Right lobe of liver (tissue), 6 donors: ENCODE measurements around the gene FNTB. TPM values are rescaled to one million over a fixed set of nuclear protein-coding genes. Genes with fewer than 3 reads are reported as not detected.
A peak's percentile ranks its signal among the peaks of the same experiment; 100 is the strongest.

Source experiments
- ATAC-seq, 4 donors: fragments of 200-7000 bp; cut with Tn5 transposase; one replicate each; pipeline ENCODE4 v1.9.1; 2020; ENCODE audit warnings: mild to moderate bottlenecking in 4 of 4, moderate library complexity in 4 of 4
- DNase-seq, 3 donors: peaks; one replicate each; pipeline ENCODE4 v3.0.0-alpha.2; 2020
- H3K27ac ChIP-seq, 3 donors: fragments of 200-600 bp; one replicate each; pipeline ENCODE4 v1.8.0; 2022
- H3K27me3 ChIP-seq, 2 donors: fragments of 200-600 bp; one replicate each; pipeline ENCODE4 v1.8.0; 2022
- H3K36me3 ChIP-seq, 4 donors: fragments of 200-600 bp; sonication (generic) in 1 of 4; one replicate each; pipeline versions ENCODE4 v1.5.1 to v1.8.0; 2017 to 2022; ENCODE audit warnings: control low read depth in 1 of 4
- H3K4me1 ChIP-seq, 4 donors: fragments of 200-600 bp; sonication (generic) in 1 of 4; one replicate each; pipeline versions ENCODE4 v1.5.1 to v1.8.0; 2017 to 2022; ENCODE audit warnings: control low read depth in 1 of 4
- H3K4me3 ChIP-seq, 3 donors: fragments of 200-600 bp; one replicate each; pipeline ENCODE4 v1.8.0; 2022
- H3K9me3 ChIP-seq, 4 donors: fragments of 200-600 bp; sonication (generic) in 1 of 4; one replicate each; pipeline versions ENCODE4 v1.5.1 to v1.8.0; 2017 to 2022; ENCODE audit warnings: control low read depth in 1 of 4
- CTCF ChIP-seq, 4 donors: fragments of 200-600 bp in 3 of 4; fragments of 450-650 bp in 1 of 4; IDR thresholded peaks; one replicate each; pipeline versions ENCODE4 v1.5.1 to v1.8.0; 2016 to 2022; ENCODE audit warnings: antibody characterized with exemption in 4 of 4, mild to moderate bottlenecking in 2 of 4
- POLR2A ChIP-seq: fragments of 450-650 bp; IDR thresholded peaks from one replicate; pipeline ENCODE4 v1.6.1; 2017; ENCODE audit warnings: antibody characterized with exemption, mild to moderate bottlenecking
- WGBS: methylation state at CpG from one replicate; pipeline ENCODE4 v1.1.6; 2018; ENCODE audit warnings: low coverage, low lambda C conversion rate; ENCODE audit not compliant: insufficient coverage; ENCODE audit errors: missing lambda C conversion rate; 5-methylcytosine and 5-hydroxymethylcytosine counted together
- intact Hi-C, 2 donors: fragments of 100-400 bp; cut with DNase I; formaldehyde crosslinking; loops; one replicate each; pipeline versions ENCODE4 v1.11.2 to v1.14.1; 2022
- total RNA-seq, 6 experiments: library from RNA; depleted of rRNA in 2 of 6; stranded (reverse); fragments of >200 nt in 2 of 6; fragmentation: NEBNext Ultra II Directional in 3 of 6; extraction: Animal tissue kit (Norgen Biotek cat#: 25700) in 3 of 6; gene quantifications; one replicate each; pipeline versions ENCODE4 v1.1.0 to v1.2.4, GENCODE V29; 2016 to 2023
- donor health status: DM: no; HTN: yes; CAD: no.
- donor health status: DM: no; HTN: no; CAD: no.
- donor health status: DM: no; HTN: no; CAD: no.
- donor health status: DM: no; HTN: yes; CAD: no.
- donor health status: DM: no; HTN: yes; CAD: no.

The FNTB gene
- total RNA-seq, 6 experiments from 2014 or later = 6.1 to 19.2 (median 9.0) TPM

- intact Hi-C loops = no loop called here
- Histone ChIP-seq H3K4me1 (peaks cover 0 to 37% (median 7%) of the 10 kb centered on the region in 4 donors), H3K4me3 (no peak overlapping the region), H3K27me3 (no peaks in the 10 kb centered on the region), H3K9me3 (no peaks in the 10 kb centered on the region), H3K27ac (no peak overlapping the region), H3K36me3 (no peaks in the 10 kb centered on the region)
- no peak for TF ChIP-seq CTCF (IDR thresholded peaks at IDR 0.05)
- no peak for TF ChIP-seq POLR2A
- DNase-seq (no peak), ATAC-seq (no peak)
- 20% methylated on average over 1 of the region's 3 CpGs for WGBS
These were observed 3.6 kb downstream of the FNTB start for GRCh38 chr14:64990296-64990695.

- Histone ChIP-seq H3K9me3 (no peaks in the 10 kb centered on the region), H3K4me3 (no peak overlapping the region), H3K27ac (no peak overlapping the region), H3K27me3 (no peaks in the 10 kb centered on the region), H3K36me3 (no peaks in the 10 kb centered on the region), H3K4me1 (peaks cover 0 to 37% (median 7%) of the 10 kb centered on the region in 4 donors)
- DNase-seq (no peak), ATAC-seq (peak; percentile 6 to 44 (median 10))
- WGBS = 56% methylated on average over 4 of the region's 4 CpGs
- intact Hi-C loops = no loop called here
- TF ChIP-seq CTCF (IDR thresholded peaks at IDR 0.05) (no peak), POLR2A (no peak)
These were observed 4.2 kb downstream of the FNTB start for GRCh38 chr14:64990939-64991338.

- H3K27ac ChIP-seq = no peak overlapping the region
- intact Hi-C loops = no loop called here
These were observed 5.7 kb downstream of the FNTB start for GRCh38 chr14:64992328-64992885.

GRCh38 chr14:64993266-64993930 is 6.7 kb downstream of the FNTB start:
- Histone ChIP-seq H3K9me3 (no peaks in the 10 kb centered on the region), H3K27me3 (no peaks in the 10 kb centered on the region), H3K4me1 (peaks cover 0 to 33% (median 3%) of the 10 kb centered on the region in 4 donors), H3K27ac (no peak overlapping the region), H3K4me3 (no peak overlapping the region), H3K36me3 (no peaks in the 10 kb centered on the region)
- DNase-seq = no peak
- peak in 1 of 4 donors; percentile 29 for ATAC-seq
- TF ChIP-seq POLR2A (no peak), CTCF (IDR thresholded peaks at IDR 0.05) (no peak)
- WGBS = no CpG with 5 or more reads among the region's 3 CpGs
- intact Hi-C loops = no loop called here

More at GRCh38 chr14:64992328-64992885, 5.7 kb downstream of the FNTB start:
- no peak for ATAC-seq
- Histone ChIP-seq H3K9me3 (no peaks in the 10 kb centered on the region), H3K4me3 (no peak overlapping the region), H3K36me3 (no peaks in the 10 kb centered on the region), H3K4me1 (peaks cover 0 to 37% (median 7%) of the 10 kb centered on the region in 4 donors), H3K27me3 (no peaks in the 10 kb centered on the region)
- no peak for TF ChIP-seq CTCF (IDR thresholded peaks at IDR 0.05)
- TF ChIP-seq POLR2A = no peak
- WGBS = 55% methylated on average over 4 of the region's 5 CpGs
- DNase-seq = no peak
